H1 (cell line): ENCODE results near the gene RAMP3. TPM values are rescaled to one million over a fixed set of nuclear protein-coding genes. Genes with fewer than 3 reads are reported as not detected.

Source experiments
- CTCF ChIA-PET: fragments of 300-600 bp; sonication (Branson Sonifier 250); formaldehyde crosslinking; loops from one replicate; lab custom pipeline; 2021; ENCODE audit not compliant: partially characterized antibody; lab: Charles Lee
- POLR2A ChIA-PET: fragments of 300-600 bp; sonication (Branson Sonifier 250); formaldehyde crosslinking; loops from one replicate; lab custom pipeline; 2021; ENCODE audit warnings: inconsistent platforms; ENCODE audit not compliant: partially characterized antibody; lab: Charles Lee
- DNase-seq, 2 experiments: peaks; one replicate each; pipeline versions ENCODE4 v3.0.0 to v3.0.0-alpha.2; 2010 to 2022; ENCODE audit warnings: low spot score in 2 of 2, low read depth in 1 of 2, mixed read lengths in 1 of 2
- FAIRE-seq: peaks from 2 replicates; lab custom pipeline; 2011; peaks lifted over from hg19 to GRCh38; lab: Jason Lieb, UNC
- H2AFZ ChIP-seq: 2 replicates; pipeline ENCODE4 v1.8.1; 2012; ENCODE audit warnings: low read length, inconsistent platforms
- H2AK5ac ChIP-seq: 2 replicates; pipeline ENCODE4 v1.6.1; 2013; ENCODE audit warnings: low read depth, low read length
- H2BK120ac ChIP-seq: replicated peaks from 2 replicates; pipeline ENCODE3; 2013; ENCODE audit warnings: low read depth, low read length, inconsistent platforms
- H2BK12ac ChIP-seq: 2 replicates; pipeline ENCODE4 v1.6.1; 2013; ENCODE audit warnings: low read depth, low read length
- H2BK15ac ChIP-seq: 2 replicates; pipeline ENCODE4 v1.6.1; 2013; ENCODE audit warnings: low read length
- H2BK20ac ChIP-seq: 2 replicates; pipeline ENCODE4 v1.6.1; 2013; ENCODE audit warnings: low read length
- H2BK5ac ChIP-seq: 2 replicates; pipeline ENCODE4 v1.6.1; 2013; ENCODE audit warnings: low read depth, low read length
- H3K14ac ChIP-seq: 2 replicates; pipeline ENCODE4 v1.6.1; 2013; ENCODE audit warnings: inconsistent platforms; ENCODE audit not compliant: insufficient read length
- H3K18ac ChIP-seq: 2 replicates; pipeline ENCODE4 v1.6.1; 2013; ENCODE audit warnings: low read length; ENCODE audit errors: extremely low read depth
- H3K23ac ChIP-seq: 2 replicates; pipeline ENCODE4 v1.6.1; 2013; ENCODE audit warnings: inconsistent platforms; ENCODE audit not compliant: insufficient read length
- H3K23me2 ChIP-seq: 2 replicates; pipeline ENCODE4 v1.6.1; 2013; ENCODE audit warnings: low read depth, low read length
- H3K27ac ChIP-seq: 2 replicates; pipeline ENCODE4 v1.6.1; 2011; ENCODE audit warnings: low read depth, low read length, inconsistent platforms
- H3K27me3 ChIP-seq, 4 experiments: replicated peaks in 1 of 4; 1 replicate in 1 of 4; 2 replicates in 3 of 4; pipeline versions ENCODE4 v1.6.1 to v1.8.1; 2011 to 2013; ENCODE audit warnings: low read length in 3 of 4, mild to moderate bottlenecking in 3 of 4, inconsistent platforms in 2 of 4, mixed read lengths in 2 of 4, moderate library complexity in 1 of 4; ENCODE audit not compliant: control insufficient read depth in 3 of 4, insufficient read depth in 3 of 4; ENCODE audit errors: extremely low read depth in 1 of 4
- H3K36me3 ChIP-seq, 4 experiments: 2 replicates each; pipeline versions ENCODE4 v1.6.1 to v1.8.1; 2011 to 2013; ENCODE audit warnings: mild to moderate bottlenecking in 4 of 4, low read length in 3 of 4, moderate library complexity in 2 of 4, control low read depth in 1 of 4, inconsistent platforms in 1 of 4; ENCODE audit not compliant: insufficient read depth in 4 of 4, control insufficient read depth in 2 of 4
- H3K4ac ChIP-seq: replicated peaks from 2 replicates; pipeline ENCODE3; 2013; ENCODE audit warnings: low read length, low read depth, mixed read lengths, inconsistent platforms; ENCODE audit not compliant: insufficient read length
- H3K4me1 ChIP-seq, 4 experiments: replicated peaks in 1 of 4; 1 replicate in 1 of 4; 2 replicates in 3 of 4; pipeline versions ENCODE4 v1.6.1 to v1.8.1; 2011 to 2013; ENCODE audit warnings: low read length in 3 of 4, inconsistent platforms in 2 of 4, mixed read lengths in 1 of 4; ENCODE audit not compliant: insufficient read depth in 4 of 4, control insufficient read depth in 3 of 4
- H3K4me2 ChIP-seq, 2 experiments: 2 replicates each; pipeline versions ENCODE4 v1.6.1 to v1.8.1; 2011 to 2013; ENCODE audit warnings: low read depth in 2 of 2, low read length in 2 of 2, control low read depth in 1 of 2, inconsistent platforms in 1 of 2, mild to moderate bottlenecking in 1 of 2; ENCODE audit not compliant: insufficient read depth in 1 of 2
- H3K4me3 ChIP-seq, 4 experiments: fragments of 200-600, 300-600 bp in 1 of 4; sonication (generic), shearing (Covaris generic), sonication (Bioruptor Twin) in 1 of 4; 2 replicates each; pipeline versions ENCODE4 v1.5.1 to v1.8.1; 2011 to 2016; ENCODE audit warnings: low read length in 4 of 4, low read depth in 3 of 4, control low read depth in 2 of 4, inconsistent platforms in 2 of 4, mild to moderate bottlenecking in 2 of 4, mixed read lengths in 1 of 4, moderate library complexity in 1 of 4; ENCODE audit not compliant: insufficient read depth in 2 of 4; ENCODE audit errors: extremely low read depth in 1 of 4
- H3K56ac ChIP-seq: replicated peaks from 2 replicates; pipeline ENCODE3; 2013; ENCODE audit warnings: low read depth, mild to moderate bottlenecking, mixed read lengths, low read length, inconsistent platforms; ENCODE audit not compliant: insufficient read length
- H3K79me1 ChIP-seq: 2 replicates; pipeline ENCODE4 v1.6.1; 2013; ENCODE audit warnings: low read depth, low read length, control low read depth
- H3K79me2 ChIP-seq, 2 experiments: 2 replicates each; pipeline versions ENCODE4 v1.6.1 to v1.8.1; 2012 to 2013; ENCODE audit warnings: low read length in 2 of 2, mild to moderate bottlenecking in 2 of 2, inconsistent platforms in 1 of 2; ENCODE audit not compliant: insufficient read depth in 2 of 2, control insufficient read depth in 1 of 2
- H3K9ac ChIP-seq, 4 experiments: replicated peaks in 1 of 4; 1 replicate in 1 of 4; 2 replicates in 3 of 4; pipeline versions ENCODE4 v1.6.1 to v1.8.1; 2011 to 2013; ENCODE audit warnings: low read depth in 3 of 4, low read length in 3 of 4, control low read depth in 2 of 4, mild to moderate bottlenecking in 2 of 4, moderate library complexity in 2 of 4, inconsistent platforms in 1 of 4; ENCODE audit errors: extremely low read depth in 1 of 4
- H3K9me3 ChIP-seq, 2 experiments: 2 replicates each; pipeline versions ENCODE4 v1.6.1 to v1.8.1; 2012 to 2013; ENCODE audit warnings: mild to moderate bottlenecking in 2 of 2, moderate library complexity in 2 of 2, control low read depth in 1 of 2, inconsistent platforms in 1 of 2, low read depth in 1 of 2, low read length in 1 of 2, mixed read lengths in 1 of 2; ENCODE audit not compliant: insufficient read depth in 2 of 2
- H4K20me1 ChIP-seq, 2 experiments: replicated peaks in 1 of 2; 2 replicates each; pipeline versions ENCODE3 to v1.8.1; 2011 to 2013; ENCODE audit warnings: inconsistent platforms in 2 of 2, low read length in 2 of 2, mild to moderate bottlenecking in 1 of 2; ENCODE audit not compliant: insufficient read depth in 2 of 2, control insufficient read depth in 1 of 2
- H4K5ac ChIP-seq: 2 replicates; pipeline ENCODE4 v1.6.1; 2013; ENCODE audit warnings: low read length, low read depth, mixed read lengths, inconsistent platforms; ENCODE audit not compliant: insufficient read length
- H4K8ac ChIP-seq: 2 replicates; pipeline ENCODE4 v1.8.0; 2013; ENCODE audit warnings: mild to moderate bottlenecking, moderate library complexity, low read length, inconsistent platforms; ENCODE audit not compliant: insufficient read depth; ENCODE audit errors: extremely low read depth
- H4K91ac ChIP-seq: replicated peaks from 2 replicates; pipeline ENCODE3; 2013; ENCODE audit warnings: low read length, mixed read lengths, inconsistent platforms; ENCODE audit not compliant: insufficient read length
- EP300 ChIP-seq, 2 experiments: IDR thresholded peaks; 1 replicate in 1 of 2; 2 replicates in 1 of 2; pipeline ENCODE4 v1.6.1; 2011 to 2012; ENCODE audit warnings: low read depth in 2 of 2, low read length in 2 of 2, mild to moderate bottlenecking in 2 of 2, borderline replicate concordance in 1 of 2, inconsistent platforms in 1 of 2, moderate library complexity in 1 of 2
- FOSL1 ChIP-seq: IDR thresholded peaks from 2 replicates; pipeline ENCODE4 v1.6.1; 2011; ENCODE audit warnings: mild to moderate bottlenecking, low read depth, low read length, moderate library complexity; ENCODE audit not compliant: insufficient read depth
- WGBS, 2 experiments: shearing (Covaris generic) in 1 of 2; methylation state at CpG; one replicate each; pipeline versions ENCODE4 v1.1.6 to v1.1.7; 2013 to 2015; ENCODE audit warnings: low lambda C conversion rate in 2 of 2, mixed read lengths in 2 of 2, inconsistent platforms in 1 of 2, low coverage in 1 of 2, missing lambda C conversion rate in 1 of 2; ENCODE audit not compliant: insufficient replicate concordance in 2 of 2, insufficient coverage in 1 of 2, insufficient read length in 1 of 2; ENCODE audit errors: extremely low coverage in 1 of 2, missing lambda C conversion rate in 1 of 2; 5-methylcytosine and 5-hydroxymethylcytosine counted together
- polyA plus RNA-seq, 7 experiments: library from polyadenylated mRNA; depleted of rRNA in 3 of 7; stranded (reverse) in 5 of 7; unstranded in 2 of 7; fragments of >200 nt in 5 of 7; fragments of 200-250 nt in 2 of 7; gene quantifications; 1 replicate in 5 of 7; 2 replicates in 1 of 7; 4 replicates in 1 of 7; pipeline versions ENCODE4 v1.2.1 to v1.2.3, GENCODE V29; 2011 to 2013; ENCODE audit warnings: missing spikeins in 2 of 7, mixed read lengths in 2 of 7
- total RNA-seq: library from RNA; stranded (reverse); fragmentation: NEBNext Ultra II Directional; extraction: Animal tissue kit (Norgen Biotek cat#: 25700); gene quantifications from 2 replicates; pipeline ENCODE4 v1.2.1, GENCODE V29; 2021

RAMP3 gene
- total and polyA plus RNA-seq, 2 of the 8 experiments (the other 6 are each of a cell fraction or from before 2014, with no cell fraction given): 0.88 to 0.98 TPM

DNA sequence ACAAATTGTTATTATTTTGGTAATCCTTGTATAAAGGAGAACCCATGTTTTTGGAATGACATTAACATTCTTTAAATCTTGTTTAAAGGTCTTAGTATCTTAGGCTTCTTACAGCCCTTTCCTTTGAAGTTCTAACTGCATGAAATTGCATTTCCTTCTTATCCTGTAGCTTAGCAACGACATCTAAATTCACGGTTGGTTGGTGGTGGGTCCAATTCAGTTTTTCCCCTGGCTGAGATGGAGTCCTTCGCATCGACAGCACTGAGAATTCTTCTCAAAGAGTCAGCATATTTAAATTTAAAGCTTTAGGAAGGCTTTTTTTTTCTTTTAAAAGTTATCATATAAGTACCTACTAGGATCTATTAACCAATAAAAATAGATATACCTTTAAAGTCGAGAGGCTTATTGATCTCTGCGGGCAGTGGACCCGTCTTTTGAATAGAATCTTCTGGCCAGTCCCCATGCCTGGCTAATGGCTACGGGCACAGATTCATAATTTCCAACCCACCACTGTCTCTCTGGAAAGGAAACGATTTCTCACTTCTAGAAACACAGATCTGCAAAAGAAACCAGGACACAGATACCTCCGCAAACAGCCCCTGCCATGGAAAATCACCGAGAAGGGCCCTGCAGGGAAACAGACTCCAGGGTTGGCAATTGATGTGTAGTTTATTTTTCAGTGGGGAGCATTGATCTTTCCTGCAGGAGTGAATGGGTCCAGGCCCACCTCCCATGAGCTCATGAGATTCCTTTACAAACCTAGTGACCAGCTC, 63.4 kb downstream of the RAMP3 start:
- ChIA-PET POLR2A (no interaction called here), CTCF (interaction anchor here (1.0 to 3.0 kb wide), 2 partner anchors 39 to 85 kb away, joined by 3 to 14 read pairs; no protein-coding TSS in a partner anchor)
- no peaks in the 10 kb centered on the region for H3K79me2 ChIP-seq
- 79% methylated on average over 11 of the region's 11 CpGs; no CpG with 5 or more reads in 1 of the 2 experiments for WGBS, 2 experiments
- peaks cover 0 to 3% of the 10 kb centered on the region in 2 experiments for H4K20me1 ChIP-seq
- no peak overlapping the region for H4K5ac ChIP-seq
- no peaks in the 10 kb centered on the region; a peak in 1 of 7 replicates for H3K4me1 ChIP-seq
- no peak for TF ChIP-seq FOSL1
- no peak for TF ChIP-seq EP300 (IDR thresholded peaks at IDR 0.05; ENCODE audit: borderline replicate concordance in 1 of 2, low read depth in 2 of 2, low read length in 2 of 2)
- H3K9me3 ChIP-seq: no peaks in the 10 kb centered on the region
- no peak overlapping the region for H4K8ac ChIP-seq
- H2AK5ac ChIP-seq: no peak overlapping the region
- H2BK20ac ChIP-seq: no peak overlapping the region
- FAIRE-seq: no peak
- H3K4ac ChIP-seq: no peak overlapping the region
- DNase-seq: no peak
- H3K27ac ChIP-seq: no peak overlapping the region
- no peaks in the 10 kb centered on the region for H3K23me2 ChIP-seq
- no peak overlapping the region for H3K4me3 ChIP-seq
- no peak overlapping the region for H3K9ac ChIP-seq
- H3K23ac ChIP-seq: no peak overlapping the region
- H3K4me2 ChIP-seq: no peak overlapping the region
- no peak overlapping the region for H3K56ac ChIP-seq
- H3K36me3 ChIP-seq: no peaks in the 10 kb centered on the region
- no peaks in the 10 kb centered on the region for H3K79me1 ChIP-seq
- no peak overlapping the region for H2BK15ac ChIP-seq
- H2AFZ ChIP-seq: no peak overlapping the region
- H3K14ac ChIP-seq: no peak overlapping the region
- no peaks in the 10 kb centered on the region for H3K27me3 ChIP-seq
- H2BK120ac ChIP-seq: no peak overlapping the region
- H4K91ac ChIP-seq: no peak overlapping the region
- H3K18ac ChIP-seq: no peak overlapping the region
- no peak overlapping the region for H2BK5ac ChIP-seq
- H2BK12ac ChIP-seq: no peak overlapping the region
